TTC549 (cell line): ENCODE results near the gene LCN6.
"Not testable (repeated sequence)": the region's sequence is repeated elsewhere in the genome, so short reads cannot be mapped to it uniquely, and the experiment has no call there.

Experiments
- FAIRE-seq: peaks from 2 replicates; lab custom pipeline; 2012; peaks lifted over from hg19 to GRCh38; lab: Jason Lieb, UNC

Gene LCN6

GRCh38 chr9:136782452-136782851 is 34.1 kb upstream of the LCN6 start:
- no peak for FAIRE-seq

DNA sequence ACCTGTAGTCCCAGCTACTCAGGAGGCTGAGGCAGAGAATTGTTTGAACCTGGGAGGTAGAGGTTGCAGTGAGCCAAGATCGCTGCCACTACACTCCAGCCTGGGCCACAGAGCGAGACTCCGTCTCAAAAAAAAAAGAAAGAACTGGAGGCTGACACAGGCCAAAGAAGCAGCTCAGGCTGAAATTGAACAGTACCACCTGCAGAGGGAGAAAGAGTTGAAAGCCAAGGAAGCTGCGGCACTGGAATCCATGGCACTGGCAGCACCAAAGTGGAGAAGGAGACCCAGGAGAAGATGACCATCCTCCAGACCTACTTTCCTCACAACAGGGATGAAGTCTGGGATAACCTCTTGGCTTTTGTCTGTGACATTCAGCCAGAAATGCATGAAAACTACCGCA is 31.5 kb upstream of the LCN6 start:
- FAIRE-seq = no peak

DNA sequence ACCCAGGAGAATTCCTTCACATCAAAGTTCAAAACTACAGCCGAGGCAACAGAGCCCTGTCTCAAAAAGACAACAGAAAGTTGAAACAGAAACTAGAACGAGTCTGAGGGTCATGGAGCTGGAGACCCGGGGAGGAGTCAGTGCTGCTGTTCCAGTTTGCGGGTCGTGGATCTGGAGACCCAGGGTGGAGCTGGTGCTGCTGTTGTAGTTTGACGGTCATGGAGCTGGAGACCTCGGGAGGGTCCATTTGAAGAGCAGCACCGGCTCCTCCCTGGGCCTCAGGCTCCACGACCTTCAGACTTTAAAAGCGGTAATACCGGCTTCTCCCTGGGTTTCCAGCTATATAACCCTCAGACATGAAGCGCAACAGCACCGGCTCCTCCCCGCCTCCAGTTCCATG is 29.0 kb upstream of the LCN6 start:
- FAIRE-seq = no peak

GRCh38 chr9:136776947-136777346 is 28.6 kb upstream of the LCN6 start:
- no peak for FAIRE-seq

DNA sequence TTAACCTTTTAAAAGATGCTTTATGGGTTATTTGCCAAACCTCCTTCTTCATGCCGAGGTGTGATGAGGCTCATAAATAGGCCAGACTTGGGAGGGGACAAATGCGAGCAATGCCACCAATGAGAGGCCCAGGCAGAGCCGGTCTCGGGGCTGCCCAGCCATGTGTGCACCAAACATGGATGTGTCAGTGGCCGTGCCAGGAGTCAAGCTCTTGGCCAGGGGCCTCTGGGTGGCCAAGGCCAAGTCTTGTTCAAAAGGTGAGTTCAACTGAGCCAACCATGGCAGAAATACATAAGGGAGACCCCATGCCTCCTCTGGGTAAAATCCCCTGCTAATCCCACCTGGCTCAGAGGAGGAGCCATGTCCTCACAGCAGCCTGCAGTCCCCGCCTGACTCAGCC is 26.9 kb upstream of the LCN6 start:
- no peak for FAIRE-seq

GRCh38 chr9:136774416-136775045 is 26.2 kb upstream of the LCN6 start:
- FAIRE-seq = no peak

GRCh38 chr9:136773386-136774044 is 25.2 kb upstream of the LCN6 start:
- FAIRE-seq = no peak

GRCh38 chr9:136771907-136772415 is 23.6 kb upstream of the LCN6 start:
- FAIRE-seq = no peak

DNA sequence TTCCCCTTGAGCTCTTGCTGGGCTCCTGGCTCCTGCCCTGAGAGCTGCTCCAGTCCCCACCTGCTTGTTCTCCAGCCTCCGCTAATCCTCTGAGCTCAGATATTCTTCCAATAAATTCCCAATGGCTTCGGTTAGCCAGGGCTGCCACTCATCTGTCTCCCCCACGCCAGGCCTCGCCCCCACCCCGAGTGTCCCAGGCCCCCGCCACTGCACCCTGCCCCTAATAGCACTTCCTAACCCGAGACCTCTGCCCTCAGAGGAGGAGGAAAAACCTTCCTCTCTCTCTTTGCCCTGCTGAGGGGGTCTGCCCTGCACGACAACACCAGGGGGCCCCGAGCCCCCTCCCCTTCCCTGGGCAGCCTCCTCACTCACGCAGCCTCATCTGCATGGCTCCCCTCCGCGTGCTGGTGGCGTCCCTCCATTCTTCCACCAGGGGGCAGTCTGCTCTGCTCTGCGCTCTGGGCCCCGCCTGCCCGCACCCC is 21.4 kb upstream of the LCN6 start:
- FAIRE-seq = no peak

DNA sequence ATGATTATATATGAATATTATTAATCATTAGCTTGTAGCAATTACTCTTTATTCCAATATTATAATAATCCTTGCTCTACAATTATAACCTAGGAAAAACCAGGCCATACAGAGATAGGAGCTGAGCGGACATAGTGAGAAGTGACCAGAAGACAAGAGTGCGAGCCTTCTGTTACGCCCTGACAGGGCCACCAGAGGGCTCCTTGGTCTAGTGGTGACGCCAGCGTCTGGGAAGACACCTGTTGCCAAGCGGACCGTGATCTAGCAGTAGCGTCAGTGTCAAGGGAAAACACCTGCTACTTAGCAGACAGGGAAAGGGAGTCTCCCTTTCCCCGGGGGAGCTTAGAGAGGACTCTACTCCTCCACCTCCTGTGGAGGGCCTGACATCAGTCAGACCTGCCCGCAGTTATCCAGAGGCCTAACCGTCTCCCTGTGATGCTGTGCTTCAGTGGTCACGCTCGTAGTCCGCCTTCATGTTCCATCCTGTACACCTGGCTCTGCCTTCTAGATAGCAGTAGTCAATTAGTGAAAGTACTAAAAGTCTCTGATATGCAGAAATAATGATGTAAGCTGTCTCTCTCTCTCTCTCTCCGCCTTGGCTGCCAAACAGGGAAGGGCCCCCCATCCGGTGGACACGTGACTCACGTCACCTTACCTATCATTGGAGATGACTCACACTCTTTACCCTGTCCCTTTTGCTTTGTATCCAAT is 18.2 kb upstream of the LCN6 start:
- FAIRE-seq = peak; percentile 54

DNA sequence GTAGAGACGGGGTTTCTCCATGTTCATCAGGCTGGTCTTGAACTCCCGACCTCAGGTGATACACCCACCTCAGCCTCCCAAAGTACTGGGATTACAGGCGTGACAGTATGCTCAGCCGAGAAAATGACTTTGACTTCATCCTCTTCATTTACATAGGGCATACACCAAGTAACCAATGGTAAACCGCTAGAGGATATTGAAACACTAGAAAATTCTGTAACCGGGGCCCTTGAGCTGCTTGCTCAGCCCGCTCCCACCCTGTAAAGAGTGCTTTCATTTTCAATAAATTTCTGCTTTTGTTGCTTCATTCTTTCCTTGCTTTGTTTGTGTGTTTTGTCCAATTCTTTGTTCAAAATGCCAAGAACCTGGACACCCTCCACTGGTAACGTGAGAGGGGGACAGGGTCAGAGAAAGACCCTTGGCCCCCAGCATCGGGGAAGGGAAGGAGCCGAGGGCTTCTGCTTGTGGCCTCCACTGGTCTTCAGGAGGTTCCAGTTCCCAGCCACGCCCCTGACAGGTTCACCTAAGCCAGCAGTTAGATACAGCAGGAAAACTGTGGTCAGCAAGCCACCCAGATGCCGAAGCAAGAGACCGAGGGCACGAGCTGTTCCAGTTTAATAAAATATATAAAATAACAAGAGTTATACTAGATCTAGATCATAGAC is 17.6 kb upstream of the LCN6 start:
- not testable (repeated sequence) for FAIRE-seq

DNA sequence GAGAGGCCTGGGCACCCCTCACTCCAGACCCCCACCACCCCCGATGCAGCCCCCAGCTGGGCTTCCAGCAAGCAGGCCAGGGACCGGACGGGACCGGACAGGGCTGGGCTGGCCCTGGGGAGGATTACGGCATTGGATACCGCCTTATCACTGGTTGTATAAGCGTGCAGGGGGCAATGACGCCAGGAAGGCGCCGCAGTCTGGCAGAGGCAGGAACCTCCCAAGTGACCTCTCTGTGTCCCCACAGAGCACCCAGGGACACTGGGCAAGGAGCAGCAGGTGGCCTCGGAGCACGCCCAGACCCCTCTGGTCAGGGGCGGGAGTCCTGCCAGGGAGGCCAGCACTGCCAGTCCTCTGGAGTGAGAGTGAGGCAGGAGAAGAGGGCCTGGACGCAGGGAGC is 16.7 kb upstream of the LCN6 start:
- no peak for FAIRE-seq

DNA sequence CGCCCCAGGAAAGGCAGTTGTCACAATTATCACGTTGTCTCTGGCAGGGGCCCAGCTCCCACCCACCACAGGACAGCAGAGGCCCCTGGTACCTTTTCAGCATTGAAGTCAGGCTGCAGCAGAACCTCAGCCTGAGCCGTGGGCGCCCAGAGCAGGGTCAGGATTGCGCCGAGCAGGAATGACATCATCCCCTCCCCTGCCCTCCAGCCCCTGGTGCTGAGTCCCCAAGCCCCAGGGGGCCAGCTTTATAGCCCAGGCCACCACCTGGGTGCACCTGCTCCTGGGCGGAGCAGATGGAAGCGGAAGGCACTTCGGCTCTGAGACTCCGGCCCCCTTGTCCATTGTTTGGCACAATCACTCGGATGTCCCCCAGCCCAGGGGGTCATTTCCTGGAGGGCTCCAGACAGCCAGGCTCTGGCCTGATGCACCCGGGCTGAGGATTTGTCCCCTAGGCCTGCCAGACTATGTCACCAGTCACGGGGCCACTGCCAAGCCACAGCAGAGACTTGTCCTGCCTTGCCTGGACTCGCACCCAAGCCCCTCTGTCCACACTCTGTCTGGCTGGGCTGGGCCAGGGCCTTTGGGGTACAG is 16.1 kb upstream of the LCN6 start, which contains the start of gene LCN15:
Gene LCN15, minus strand, starts transcription at position 218 of the 591 bp plus-strand sequence. Its CDS starts 30 bp downstream, at position 188.
- no peak for FAIRE-seq

- FAIRE-seq = no peak
Observed at GRCh38 chr9:136763649-136764035, 15.3 kb upstream of the LCN6 start.

DNA sequence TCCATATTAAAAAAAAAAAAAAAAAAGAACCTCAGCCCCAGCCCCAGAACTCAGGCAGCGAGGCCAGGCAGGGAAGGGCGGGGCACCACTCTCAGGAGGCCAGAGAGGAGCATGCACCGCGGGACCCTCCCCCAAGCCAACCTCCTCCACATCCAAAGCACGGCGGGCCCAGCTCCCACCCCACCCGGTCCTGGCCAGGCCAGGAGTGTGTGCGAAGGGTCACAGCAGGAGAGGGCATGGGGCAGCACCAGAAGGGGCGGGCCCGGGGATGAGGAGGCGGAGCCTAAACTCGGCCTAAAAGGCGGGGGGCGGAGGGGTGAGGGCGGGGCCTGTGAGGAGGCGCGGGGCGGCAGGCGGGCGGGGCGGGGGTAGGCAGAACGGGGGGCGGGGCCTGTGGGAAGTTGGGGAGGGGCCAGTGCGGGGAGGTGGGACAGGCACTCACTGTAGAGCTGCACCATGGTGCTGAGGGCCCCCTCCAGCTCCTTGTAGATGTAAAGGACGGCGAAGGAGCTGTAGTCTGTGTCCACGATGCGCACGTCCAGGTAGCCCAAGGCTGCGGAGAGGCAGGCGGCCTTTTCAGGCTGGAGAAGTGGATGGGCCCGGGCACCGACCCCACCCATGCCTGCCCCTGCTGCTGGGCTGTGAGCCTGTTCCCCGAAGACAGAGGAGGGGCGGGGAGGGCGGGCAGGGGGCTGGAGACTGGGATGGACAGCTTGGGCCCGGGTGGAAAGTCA is 14.8 kb upstream of the LCN6 start:
- FAIRE-seq = no peak

- FAIRE-seq = no peak
Observed at GRCh38 chr9:136762221-136762691, 13.9 kb upstream of the LCN6 start.

DNA sequence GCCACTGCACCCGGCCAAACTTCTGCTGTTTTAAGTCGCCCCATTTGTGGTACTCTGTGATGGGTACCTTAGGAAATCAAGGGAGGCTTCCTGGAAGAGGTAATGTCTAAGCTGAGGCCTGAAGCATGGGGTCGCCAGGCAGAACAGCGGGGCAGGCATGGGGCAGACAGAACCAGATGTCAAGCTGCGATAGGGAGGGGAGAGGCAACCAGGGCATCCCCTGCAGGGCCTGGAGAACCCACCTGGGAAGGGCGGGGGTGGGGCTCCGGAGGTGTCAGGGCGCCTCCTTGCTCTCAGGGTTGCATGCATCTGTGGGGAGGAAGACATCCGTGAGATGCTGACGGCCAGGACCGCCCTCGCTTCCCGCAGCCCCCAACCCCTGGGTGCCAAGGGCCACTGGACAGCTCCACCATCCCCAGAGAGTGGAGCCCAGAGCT is 13.2 kb upstream of the LCN6 start:
- FAIRE-seq = no peak

- FAIRE-seq = peak; percentile 47
Observed at GRCh38 chr9:136760834-136761544, 12.7 kb upstream of the LCN6 start.

DNA sequence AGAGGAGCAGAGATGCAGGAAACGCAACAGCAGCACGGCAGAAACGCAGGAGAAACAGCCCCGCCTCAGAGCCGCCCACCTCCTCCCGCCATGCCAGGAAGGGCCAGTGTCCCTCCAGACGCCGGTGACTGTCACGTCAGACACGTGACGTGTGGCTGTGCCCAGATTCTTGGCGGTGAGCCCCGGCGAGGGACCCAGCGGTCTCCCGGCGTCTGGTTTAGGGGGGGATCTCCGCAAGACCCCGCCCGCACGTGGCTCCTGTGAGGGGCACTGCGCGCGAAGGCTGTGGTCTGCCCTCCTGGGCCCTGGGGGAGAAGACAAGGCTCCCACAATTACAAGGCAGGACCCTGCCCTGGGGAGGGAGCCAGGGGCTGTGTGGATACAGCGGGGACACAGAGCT is 12.1 kb upstream of the LCN6 start:
- no peak for FAIRE-seq

GRCh38 chr9:136759436-136760325 is 11.4 kb upstream of the LCN6 start:
- FAIRE-seq = no peak
